ENCODE measurements around the gene BASP1.
"Not testable (repeated sequence)": the region's sequence is repeated elsewhere in the genome, so short reads cannot be mapped to it uniquely, and the experiment has no call there.

Gene BASP1

GRCh38 chr5:17305964-17306725, 88.7 kb downstream of the BASP1 start:
- Histone ChIP-seq H3K9me3 (ENCODE audit: control insufficient read depth, insufficient read depth, low read length) (no peaks in the 10 kb centered on the region), H3K36me3 (ENCODE audit: control insufficient read depth, insufficient read depth, low read length) (no peaks in the 10 kb centered on the region), H3K4me3 (ENCODE audit: low read length) (no peak overlapping the region), H3K4me1 (ENCODE audit: control insufficient read depth, insufficient read depth, low read length) (0 out of 2 replicates have a peak, but pooled peaks cover 2% of the 10 kb centered on the region), H3K27me3 (ENCODE audit: control insufficient read depth, insufficient read depth, low read length) (no peaks in the 10 kb centered on the region), H3K27ac (ENCODE audit: low read length) (no peak overlapping the region)
- WGBS (ENCODE audit: insufficient coverage, insufficient read length) = no CpG with 5 or more reads among the region's 14 CpGs
- DNase-seq (ENCODE audit: low read depth, low spot score) = no peak

- Histone ChIP-seq H3K4me1 (ENCODE audit: control insufficient read depth, insufficient read depth, low read length) (0 out of 2 replicates have a peak, but pooled peaks cover 2% of the 10 kb centered on the region), H3K36me3 (ENCODE audit: control insufficient read depth, insufficient read depth, low read length) (no peaks in the 10 kb centered on the region), H3K27ac (ENCODE audit: low read length) (no peak overlapping the region), H3K27me3 (ENCODE audit: control insufficient read depth, insufficient read depth, low read length) (no peaks in the 10 kb centered on the region), H3K4me3 (ENCODE audit: low read length) (no peak overlapping the region), H3K9me3 (ENCODE audit: control insufficient read depth, insufficient read depth, low read length) (no peaks in the 10 kb centered on the region)
- no CpG with 5 or more reads among the region's 14 CpGs for WGBS (ENCODE audit: insufficient coverage, insufficient read length)
- no peak for DNase-seq (ENCODE audit: low read depth, low spot score)
Observed at GRCh38 chr5:17306726-17307091, 89.3 kb downstream of the BASP1 start.

- not testable (repeated sequence) for H3K36me3 ChIP-seq (ENCODE audit: control insufficient read depth, insufficient read depth, low read length); DNase-seq (ENCODE audit: low read depth, low spot score); H3K9me3 ChIP-seq (ENCODE audit: control insufficient read depth, insufficient read depth, low read length); H3K4me1 ChIP-seq (ENCODE audit: control insufficient read depth, insufficient read depth, low read length); H3K4me3 ChIP-seq (ENCODE audit: low read length); H3K27ac ChIP-seq (ENCODE audit: low read length); H3K27me3 ChIP-seq (ENCODE audit: control insufficient read depth, insufficient read depth, low read length)
- WGBS (ENCODE audit: insufficient coverage, insufficient read length) = no CpG with 5 or more reads among the region's 4 CpGs
Observed at GRCh38 chr5:17307440-17307839, 90.0 kb downstream of the BASP1 start.

- no peak overlapping the region for H3K4me3 ChIP-seq (ENCODE audit: low read length)
- H3K27me3 ChIP-seq (ENCODE audit: control insufficient read depth, insufficient read depth, low read length) = no peaks in the 10 kb centered on the region
- H3K4me1 ChIP-seq (ENCODE audit: control insufficient read depth, insufficient read depth, low read length) = 0 out of 2 replicates have a peak, but pooled peaks cover 2% of the 10 kb centered on the region
- no peak for DNase-seq (ENCODE audit: low read depth, low spot score)
- no peaks in the 10 kb centered on the region for H3K36me3 ChIP-seq (ENCODE audit: control insufficient read depth, insufficient read depth, low read length)
- H3K27ac ChIP-seq (ENCODE audit: low read length) = no peak overlapping the region
- no CpG with 5 or more reads among the region's 9 CpGs for WGBS (ENCODE audit: insufficient coverage, insufficient read length)
- H3K9me3 ChIP-seq (ENCODE audit: control insufficient read depth, insufficient read depth, low read length) = no peaks in the 10 kb centered on the region
Observed at GRCh38 chr5:17308326-17309065, 91.1 kb downstream of the BASP1 start.

- H3K4me3 ChIP-seq (ENCODE audit: low read length) = no peak overlapping the region
- H3K27me3 ChIP-seq (ENCODE audit: control insufficient read depth, insufficient read depth, low read length) = no peaks in the 10 kb centered on the region
- DNase-seq (ENCODE audit: low read depth, low spot score) = no peak
- no peaks in the 10 kb centered on the region for H3K4me1 ChIP-seq (ENCODE audit: control insufficient read depth, insufficient read depth, low read length)
- no CpG with 5 or more reads among the region's 3 CpGs for WGBS (ENCODE audit: insufficient coverage, insufficient read length)
- no peaks in the 10 kb centered on the region for H3K36me3 ChIP-seq (ENCODE audit: control insufficient read depth, insufficient read depth, low read length)
- no peaks in the 10 kb centered on the region for H3K9me3 ChIP-seq (ENCODE audit: control insufficient read depth, insufficient read depth, low read length)
- no peak overlapping the region for H3K27ac ChIP-seq (ENCODE audit: low read length)
Observed at GRCh38 chr5:17309462-17309861, 92.0 kb downstream of the BASP1 start.

- H3K27me3 ChIP-seq (ENCODE audit: control insufficient read depth, insufficient read depth, low read length); DNase-seq (ENCODE audit: low read depth, low spot score); H3K4me3 ChIP-seq (ENCODE audit: low read length); H3K36me3 ChIP-seq (ENCODE audit: control insufficient read depth, insufficient read depth, low read length); H3K4me1 ChIP-seq (ENCODE audit: control insufficient read depth, insufficient read depth, low read length); H3K27ac ChIP-seq (ENCODE audit: low read length); H3K9me3 ChIP-seq (ENCODE audit: control insufficient read depth, insufficient read depth, low read length): not testable (repeated sequence)
- WGBS (ENCODE audit: insufficient coverage, insufficient read length) = 100% methylated on average over 1 of the region's 4 CpGs
Observed at GRCh38 chr5:17310502-17310901, 93.1 kb downstream of the BASP1 start.

GRCh38 chr5:17311811-17312210, 94.4 kb downstream of the BASP1 start:
- WGBS (ENCODE audit: insufficient coverage, insufficient read length) = no CpG with 5 or more reads among the region's 31 CpGs
- H3K4me1 ChIP-seq (ENCODE audit: control insufficient read depth, insufficient read depth, low read length); H3K27me3 ChIP-seq (ENCODE audit: control insufficient read depth, insufficient read depth, low read length); H3K4me3 ChIP-seq (ENCODE audit: low read length); H3K27ac ChIP-seq (ENCODE audit: low read length); DNase-seq (ENCODE audit: low read depth, low spot score); H3K36me3 ChIP-seq (ENCODE audit: control insufficient read depth, insufficient read depth, low read length); H3K9me3 ChIP-seq (ENCODE audit: control insufficient read depth, insufficient read depth, low read length): not testable (repeated sequence)

- Histone ChIP-seq H3K36me3 (ENCODE audit: control insufficient read depth, insufficient read depth, low read length) (no peaks in the 10 kb centered on the region), H3K4me1 (ENCODE audit: control insufficient read depth, insufficient read depth, low read length) (no peaks in the 10 kb centered on the region; the same call in 1 of the 2 replicates), H3K27ac (ENCODE audit: low read length) (no peak overlapping the region), H3K4me3 (ENCODE audit: low read length) (no peak overlapping the region), H3K27me3 (ENCODE audit: control insufficient read depth, insufficient read depth, low read length) (no peaks in the 10 kb centered on the region), H3K9me3 (ENCODE audit: control insufficient read depth, insufficient read depth, low read length) (no peaks in the 10 kb centered on the region)
- WGBS (ENCODE audit: insufficient coverage, insufficient read length) = no CpG with 5 or more reads among the region's 4 CpGs
- DNase-seq (ENCODE audit: low read depth, low spot score) = no peak
Observed at GRCh38 chr5:17312358-17312757, 94.9 kb downstream of the BASP1 start.

GRCh38 chr5:17314907-17315471, 97.6 kb downstream of the BASP1 start:
- H3K27ac ChIP-seq (ENCODE audit: low read length) = no peak overlapping the region
- H3K9me3 ChIP-seq (ENCODE audit: control insufficient read depth, insufficient read depth, low read length) = no peaks in the 10 kb centered on the region
- DNase-seq (ENCODE audit: low read depth, low spot score) = no peak
- no CpG with 5 or more reads among the region's 5 CpGs for WGBS (ENCODE audit: insufficient coverage, insufficient read length)
- H3K36me3 ChIP-seq (ENCODE audit: control insufficient read depth, insufficient read depth, low read length) = no peaks in the 10 kb centered on the region
- H3K4me1 ChIP-seq (ENCODE audit: control insufficient read depth, insufficient read depth, low read length) = no peaks in the 10 kb centered on the region; the same call in 1 of the 2 replicates
- no peaks in the 10 kb centered on the region for H3K27me3 ChIP-seq (ENCODE audit: control insufficient read depth, insufficient read depth, low read length)
- no peak overlapping the region for H3K4me3 ChIP-seq (ENCODE audit: low read length)

GRCh38 chr5:17315710-17316221, 98.3 kb downstream of the BASP1 start:
- Histone ChIP-seq H3K36me3 (ENCODE audit: control insufficient read depth, insufficient read depth, low read length) (no peaks in the 10 kb centered on the region), H3K27me3 (ENCODE audit: control insufficient read depth, insufficient read depth, low read length) (no peaks in the 10 kb centered on the region), H3K27ac (ENCODE audit: low read length) (no peak overlapping the region), H3K9me3 (ENCODE audit: control insufficient read depth, insufficient read depth, low read length) (no peaks in the 10 kb centered on the region), H3K4me1 (ENCODE audit: control insufficient read depth, insufficient read depth, low read length) (no peaks in the 10 kb centered on the region; the same call in 1 of the 2 replicates), H3K4me3 (ENCODE audit: low read length) (no peak overlapping the region)
- WGBS (ENCODE audit: insufficient coverage, insufficient read length) = no CpG with 5 or more reads among the region's 11 CpGs
- no peak for DNase-seq (ENCODE audit: low read depth, low spot score)

Measured in iPS DF 6.9 (cell line).